Liver (tissue), 9 donors: ENCODE results near the gene CAPZA2. TPM values are rescaled to one million over a fixed set of nuclear protein-coding genes. Genes with fewer than 3 reads are reported as not detected.
A peak's percentile ranks its signal among the peaks of the same experiment; 100 is the strongest.

ENCODE experiments used
- DNase-seq: peaks from one replicate; pipeline ENCODE4 v3.0.0-alpha.2; 2017; ENCODE audit warnings: low spot score
- H3K27ac ChIP-seq, 2 donors: one replicate each; pipeline ENCODE4 v1.7.0; 2013; ENCODE audit warnings: inconsistent platforms in 2 of 2, low read length in 2 of 2, control low read depth in 1 of 2, low read depth in 1 of 2, mild to moderate bottlenecking in 1 of 2
- H3K27me3 ChIP-seq, 4 donors: one replicate each; pipeline versions ENCODE4 v1.6.1 to v1.7.0; 2013; ENCODE audit warnings: low read length in 3 of 4, inconsistent platforms in 1 of 4, mild to moderate bottlenecking in 1 of 4, moderate library complexity in 1 of 4; ENCODE audit not compliant: control insufficient read depth in 4 of 4, insufficient read depth in 4 of 4
- H3K36me3 ChIP-seq, 4 donors: one replicate each; pipeline versions ENCODE4 v1.6.1 to v1.7.0; 2013; ENCODE audit warnings: low read length in 3 of 4, mild to moderate bottlenecking in 3 of 4, low read depth in 1 of 4, moderate library complexity in 1 of 4; ENCODE audit not compliant: control insufficient read depth in 4 of 4, insufficient read depth in 3 of 4
- H3K4me1 ChIP-seq, 4 donors: one replicate each; pipeline versions ENCODE4 v1.6.1 to v1.7.0; 2013; ENCODE audit warnings: low read length in 3 of 4, mild to moderate bottlenecking in 3 of 4, moderate library complexity in 1 of 4; ENCODE audit not compliant: control insufficient read depth in 4 of 4, insufficient read depth in 4 of 4
- H3K4me3 ChIP-seq, 3 donors: one replicate each; pipeline versions ENCODE4 v1.6.1 to v1.7.0; 2013; ENCODE audit warnings: low read length in 3 of 3, control low read depth in 1 of 3, low read depth in 1 of 3, mild to moderate bottlenecking in 1 of 3
- H3K9ac ChIP-seq, 2 donors: one replicate each; pipeline ENCODE4 v1.7.0; 2013; ENCODE audit warnings: low read length in 2 of 2, mild to moderate bottlenecking in 2 of 2, moderate library complexity in 2 of 2, control low read depth in 1 of 2, low read depth in 1 of 2
- H3K9me3 ChIP-seq, 4 donors: one replicate each; pipeline versions ENCODE4 v1.6.1 to v1.7.0; 2013; ENCODE audit warnings: low read length in 3 of 4; ENCODE audit not compliant: control insufficient read depth in 4 of 4
- ATF3 ChIP-seq: IDR thresholded peaks from 2 replicates; pipeline ENCODE4 v1.6.1; 2016; ENCODE audit warnings: antibody characterized with exemption
- CTCF ChIP-seq: fragments of 150-350 bp; IDR thresholded peaks from 2 replicates; pipeline ENCODE4 v1.5.1; 2017; ENCODE audit warnings: improper control_type of control experiment, low read depth, low read length; ENCODE audit not compliant: missing input control
- EGR1 ChIP-seq, 2 donors: IDR thresholded peaks; 2 replicates each; pipeline ENCODE4 v1.6.1; 2016 to 2018; ENCODE audit warnings: antibody characterized with exemption in 2 of 2, low read depth in 2 of 2
- FOXA1 ChIP-seq: IDR thresholded peaks from 2 replicates; pipeline ENCODE4 v1.6.1; 2016; ENCODE audit warnings: antibody characterized with exemption
- FOXA2 ChIP-seq: IDR thresholded peaks from 2 replicates; pipeline ENCODE4 v1.6.1; 2016; ENCODE audit warnings: antibody characterized with exemption
- GABPA ChIP-seq, 2 donors: IDR thresholded peaks in 1 of 2; conservative IDR thresholded peaks in 1 of 2; 2 replicates each; pipeline ENCODE4 v1.6.1; 2016; ENCODE audit warnings: antibody characterized with exemption in 2 of 2, mild to moderate bottlenecking in 1 of 2, moderate library complexity in 1 of 2
- HNF4A ChIP-seq, 2 donors: conservative IDR thresholded peaks; 2 replicates each; pipeline ENCODE4 v1.6.1; 2016; ENCODE audit warnings: antibody characterized with exemption in 2 of 2, mild to moderate bottlenecking in 2 of 2
- MAX ChIP-seq: IDR thresholded peaks from 2 replicates; pipeline ENCODE4 v1.6.1; 2016; ENCODE audit warnings: antibody characterized with exemption
- NR2F2 ChIP-seq: IDR thresholded peaks from 2 replicates; pipeline ENCODE4 v1.6.1; 2016; ENCODE audit warnings: antibody characterized with exemption
- RAD21 ChIP-seq, 2 donors: IDR thresholded peaks; 2 replicates each; pipeline ENCODE4 v1.6.1; 2016; ENCODE audit warnings: antibody characterized with exemption in 2 of 2, mild to moderate bottlenecking in 2 of 2
- TAF1 ChIP-seq: conservative IDR thresholded peaks from 2 replicates; pipeline ENCODE4 v1.6.1; 2016; ENCODE audit warnings: antibody characterized with exemption, mild to moderate bottlenecking
- YY1 ChIP-seq: IDR thresholded peaks from 2 replicates; pipeline ENCODE4 v1.6.1; 2016; ENCODE audit warnings: antibody characterized with exemption, mild to moderate bottlenecking
- ZBTB33 ChIP-seq: IDR thresholded peaks from 2 replicates; pipeline ENCODE4 v1.6.1; 2016; ENCODE audit warnings: antibody characterized with exemption
- WGBS: extraction: QIAGEN DNeasy Blood & Tissue Kit; methylation state at CpG from one replicate; pipeline ENCODE4 v1.1.7; 2013; 5-methylcytosine and 5-hydroxymethylcytosine counted together
- polyA plus RNA-seq, 2 donors: library from polyadenylated mRNA; stranded (reverse) in 1 of 2; unstranded in 1 of 2; fragments of 200-250 nt in 1 of 2; fragments of >200 nt in 1 of 2; fragmentation: Nextera tagmentation in 1 of 2; extraction: Ambion mirVana in 1 of 2; gene quantifications; one replicate each; pipeline versions ENCODE4 v1.2.1 to v1.2.3, GENCODE V29; 2013 to 2015
- total RNA-seq, 2 donors: library from RNA; depleted of rRNA; stranded (reverse); fragments of >200 nt; gene quantifications; one replicate each; pipeline ENCODE4 v1.2.3, GENCODE V29; 2014
- donor health status: healthy.
- donor health status: healthy.
- donor health status: healthy.
- donor health status: healthy.
- donor health status: healthy.

CAPZA2 gene
- total and polyA plus RNA-seq, 4 donors = 45.1 to 90.0 (median 69.1) TPM

GRCh38 chr7:116871061-116871700, 8.8 kb downstream of the CAPZA2 start:
- Histone ChIP-seq H3K4me1 (peaks cover 0 to 8% (median 4%) of the 10 kb centered on the region in 4 donors), H3K36me3 (no peaks in the 10 kb centered on the region)
- DNase-seq = no peak

GRCh38 chr7:116872026-116872425, 9.6 kb downstream of the CAPZA2 start:
- no peak for TF ChIP-seq TAF1
- no peak for TF ChIP-seq ZBTB33
- no peak for TF ChIP-seq FOXA2
- no peak for TF ChIP-seq FOXA1
- TF ChIP-seq CTCF = no peak
- TF ChIP-seq YY1 = no peak
- no peak for TF ChIP-seq ATF3
- no peak for TF ChIP-seq HNF4A (conservative IDR thresholded peaks at IDR 0.05)
- no peak for TF ChIP-seq MAX
- TF ChIP-seq EGR1 (IDR thresholded peaks at IDR 0.05; ENCODE audit: low read depth in 2 of 2) = no peak
- TF ChIP-seq GABPA (IDR thresholded peaks at IDR 0.05 in 1 of 2, conservative IDR thresholded peaks at IDR 0.05 in 1 of 2) = no peak
- TF ChIP-seq RAD21 (IDR thresholded peaks at IDR 0.05) = no peak
- H3K4me1 ChIP-seq = peaks cover 0 to 14% (median 8%) of the 10 kb centered on the region in 4 donors
- H3K9me3 ChIP-seq = no peaks in the 10 kb centered on the region
- no peak for DNase-seq
- no peaks in the 10 kb centered on the region for H3K36me3 ChIP-seq
- WGBS = 59% methylated on average over 1 of the region's 1 CpG
- peak overlapping the region; percentile 47 to 48 for H3K27ac ChIP-seq
- H3K4me3 ChIP-seq = no peak overlapping the region
- no peak overlapping the region for H3K9ac ChIP-seq
- H3K27me3 ChIP-seq = no peaks in the 10 kb centered on the region

More at GRCh38 chr7:116871061-116871700, 8.8 kb downstream of the CAPZA2 start:
- TF ChIP-seq NR2F2 = no peak
- TF ChIP-seq FOXA2 = no peak
- H3K9ac ChIP-seq = no peak overlapping the region
- peak overlapping the region; percentile 47 to 48 for H3K27ac ChIP-seq
- WGBS = 82% methylated on average over 6 of the region's 6 CpGs
- no peaks in the 10 kb centered on the region for H3K9me3 ChIP-seq
- H3K4me3 ChIP-seq = no peak overlapping the region
- H3K27me3 ChIP-seq = no peaks in the 10 kb centered on the region

- DNase-seq = no peak
- H3K9me3 ChIP-seq = no peaks in the 10 kb centered on the region
- peaks cover 3 to 9% (median 5%) of the 10 kb centered on the region in 4 donors for H3K4me1 ChIP-seq
- no peak overlapping the region for H3K9ac ChIP-seq
- no peak for TF ChIP-seq FOXA1
- TF ChIP-seq GABPA (IDR thresholded peaks at IDR 0.05 in 1 of 2, conservative IDR thresholded peaks at IDR 0.05 in 1 of 2) = no peak
- no peak for TF ChIP-seq MAX
- H3K4me3 ChIP-seq = no peak overlapping the region
- H3K36me3 ChIP-seq = no peaks in the 10 kb centered on the region
- H3K27ac ChIP-seq = no peak overlapping the region
- 59% methylated on average over 1 of the region's 1 CpG for WGBS
- no peaks in the 10 kb centered on the region for H3K27me3 ChIP-seq
Observed at GRCh38 chr7:116873619-116874018, 11.2 kb downstream of the CAPZA2 start.
